K562 (cell line): ENCODE data around the gene NIPAL4. TPM values are rescaled to one million over a fixed set of nuclear protein-coding genes. Genes with fewer than 3 reads are reported as not detected.

Experiments used
- ATAC-seq: fragments of 200-7000 bp; cut with Tn5 transposase; 3 replicates; pipeline ENCODE4 v1.9.1; 2020; ENCODE audit warnings: moderate library complexity
- BruUV-seq: library from RNA; stranded (reverse); fragments of 400-500 nt; replicated peaks from 2 replicates; lab custom pipeline; 2021; lab: Mats Ljungman, UMichigan
- CTCF ChIA-PET: fragments of 300-600 bp; formaldehyde crosslinking; extraction: SDS; loops from one replicate; lab custom pipeline; 2021; ENCODE audit warnings: low intra/inter-chr PET ratio; lab: Yijun Ruan, JAX
- POLR2A ChIA-PET: fragments of 300-600, 350-650 bp; sonication (Branson Sonifier 250); formaldehyde crosslinking; extraction: SDS; loops from one replicate; lab custom pipeline; 2021; ENCODE audit warnings: antibody characterized with exemption, inconsistent platforms; lab: Yijun Ruan, JAX
- DNase-seq, 4 experiments: peaks; one replicate each; pipeline versions ENCODE4 v3.0.0 to v3.0.0-alpha.2; 2011 to 2018; ENCODE audit warnings: low spot score in 3 of 4, mixed read lengths in 3 of 4; ENCODE audit errors: extremely low read depth in 1 of 4
- FAIRE-seq: peaks from 2 replicates; lab custom pipeline; 2011; peaks lifted over from hg19 to GRCh38; lab: Jason Lieb, UNC
- H2AFZ ChIP-seq: 2 replicates; pipeline ENCODE4 v1.6.0; 2011; ENCODE audit warnings: low read depth, low read length, control low read depth, inconsistent platforms
- H3K27ac ChIP-seq: fragments of 200-600 bp; 3 replicates; pipeline ENCODE4 v1.8.0; 2011; ENCODE audit warnings: low read depth, mild to moderate bottlenecking, control low read depth, inconsistent platforms, low read length, moderate library complexity, mixed read lengths; ENCODE audit errors: extremely low read depth
- H3K27me3 ChIP-seq, 2 experiments: fragments of 300-600 bp in 1 of 2; 2 replicates in 1 of 2; 3 replicates in 1 of 2; pipeline versions ENCODE4 v1.6.0 to v1.8.0; 2011; ENCODE audit warnings: inconsistent platforms in 2 of 2, low read length in 2 of 2, mild to moderate bottlenecking in 1 of 2, mixed read lengths in 1 of 2, moderate library complexity in 1 of 2; ENCODE audit not compliant: control insufficient read depth in 2 of 2, insufficient read depth in 2 of 2
- H3K36me3 ChIP-seq: fragments of 300-600 bp; 3 replicates; pipeline ENCODE4 v1.8.0; 2011; ENCODE audit warnings: mild to moderate bottlenecking, low read length, inconsistent platforms; ENCODE audit not compliant: control insufficient read depth, insufficient read depth
- H3K4me1 ChIP-seq, 2 experiments: fragments of 200-600 bp in 1 of 2; replicated peaks in 1 of 2; 2 replicates in 1 of 2; 3 replicates in 1 of 2; pipeline versions ENCODE4 v1.5.1 to v1.8.0; 2011; ENCODE audit warnings: inconsistent platforms in 2 of 2, low read length in 2 of 2, mild to moderate bottlenecking in 1 of 2, mixed read lengths in 1 of 2, moderate library complexity in 1 of 2; ENCODE audit not compliant: control insufficient read depth in 2 of 2, insufficient read depth in 2 of 2
- H3K4me2 ChIP-seq: 2 replicates; pipeline ENCODE4 v1.6.1; 2011; ENCODE audit warnings: low read length, control low read depth, inconsistent platforms, mixed read lengths; ENCODE audit not compliant: insufficient read depth
- H3K4me3 ChIP-seq: fragments of 200-600 bp; sonication (generic), shearing (Covaris generic); 2 replicates; pipeline ENCODE4 v1.5.1; 2016; ENCODE audit warnings: control low read depth, inconsistent platforms
- H3K79me2 ChIP-seq: fragments of 200-600 bp; 3 replicates; pipeline ENCODE4 v1.8.0; 2011; ENCODE audit warnings: low read length, inconsistent platforms; ENCODE audit not compliant: control insufficient read depth, insufficient read depth
- H3K9ac ChIP-seq, 2 experiments: 2 replicates each; pipeline versions ENCODE4 v1.6.0 to v1.6.1; 2011; ENCODE audit warnings: low read depth in 2 of 2, low read length in 2 of 2, control low read depth in 1 of 2, inconsistent platforms in 1 of 2, mild to moderate bottlenecking in 1 of 2, mixed read lengths in 1 of 2; ENCODE audit not compliant: insufficient read depth in 1 of 2
- H3K9me1 ChIP-seq: one replicate; pipeline ENCODE4 v1.6.0; 2011; ENCODE audit warnings: inconsistent platforms, mild to moderate bottlenecking, low read length, moderate library complexity; ENCODE audit not compliant: control insufficient read depth, insufficient read depth
- H3K9me3 ChIP-seq: replicated peaks from 2 replicates; pipeline ENCODE4 v1.5.1; 2011; ENCODE audit warnings: low read depth, low read length, inconsistent platforms; ENCODE audit not compliant: control insufficient read depth, insufficient read depth
- H4K20me1 ChIP-seq: replicated peaks from 2 replicates; pipeline ENCODE4 v1.6.1; 2011; ENCODE audit warnings: low read length, inconsistent platforms, mixed read lengths; ENCODE audit not compliant: control insufficient read depth, insufficient read depth
- FOXA1 ChIP-seq: fragments of 450-650 bp; IDR thresholded peaks from 2 replicates; pipeline ENCODE4 v1.6.1; 2016; ENCODE audit warnings: mild to moderate bottlenecking, borderline replicate concordance
- GTF2F1 ChIP-seq: IDR thresholded peaks from 2 replicates; pipeline ENCODE4 v1.6.1; 2011; ENCODE audit warnings: low read depth, low read length, improper control_type of control experiment
- NFYB ChIP-seq: IDR thresholded peaks from 2 replicates; pipeline ENCODE4 v1.6.1; 2011; ENCODE audit warnings: mild to moderate bottlenecking, moderate library complexity; ENCODE audit not compliant: insufficient read length; ENCODE audit errors: extremely low read depth
- WGBS: fragments of 100-300 bp; shearing (Covaris generic); methylation state at CpG from one replicate; pipeline ENCODE4 v1.1.6; 2016; ENCODE audit warnings: low coverage, mixed read lengths; ENCODE audit not compliant: insufficient coverage; ENCODE audit errors: missing lambda C conversion rate; 5-methylcytosine and 5-hydroxymethylcytosine counted together
- in situ Hi-C: fragments of 300-500 bp; cut with MboI; formaldehyde crosslinking; loops from 4 replicates; pipeline ENCODE4 v1.15.0; 2018; ENCODE audit warnings: inconsistent platforms, mixed read lengths
- intact Hi-C: fragments of 100-400 bp; cut with micrococcal nuclease; formaldehyde crosslinking; loops from 2 replicates; pipeline ENCODE4 v1.14.2; 2022
- polyA plus RNA-seq, 8 experiments: library from polyadenylated mRNA; depleted of rRNA in 4 of 8; stranded (reverse) in 5 of 8; unstranded in 3 of 8; fragments of >200 nt; fragmentation: Nextera tagmentation in 2 of 8; fragmentation: Illumina TruSeq in 1 of 8; extraction: Ambion mirVana in 2 of 8; extraction: Trizol in 1 of 8; gene quantifications; 2 replicates each; pipeline versions ENCODE4 v1.2.1 to v1.2.3, GENCODE V29; 2011 to 2014; ENCODE audit warnings: inconsistent platforms in 1 of 8, missing spikeins in 1 of 8
- total RNA-seq, 7 experiments: library from RNA; depleted of rRNA in 6 of 7; stranded (reverse); fragments of >200 nt in 6 of 7; fragmentation: Illumina TruSeq in 2 of 7; extraction: Trizol in 2 of 7; gene quantifications; 2 replicates each; pipeline versions ENCODE4 v1.2.1 to v1.2.3, GENCODE V29; 2011 to 2021; ENCODE audit warnings: low replicate concordance in 1 of 7

Gene NIPAL4
- total and polyA plus RNA-seq, 9 of the 15 experiments (the other 6 are each of a cell fraction or from before 2014, with no cell fraction given): not detected

- Histone ChIP-seq H3K4me1 (peaks cover 0 to 4% of the 10 kb centered on the region in 2 experiments; a peak in 2 of 5 replicates), H3K9ac (no peak overlapping the region), H4K20me1 (no peaks in the 10 kb centered on the region), H3K27ac (no peak overlapping the region), H3K4me2 (no peak overlapping the region), H3K4me3 (no peak overlapping the region), H3K79me2 (no peaks in the 10 kb centered on the region), H2AFZ (no peak overlapping the region), H3K9me1 (no peaks in the 10 kb centered on the region), H3K27me3 (peaks cover 3 to 35% of the 10 kb centered on the region in 2 experiments; a peak in 3 of 5 replicates), H3K36me3 (no peaks in the 10 kb centered on the region), H3K9me3 (no peaks in the 10 kb centered on the region)
- FAIRE-seq (no peak), ATAC-seq (peak; percentile 84), DNase-seq (peak in 2 of 4 experiments; percentile 7 to 30)
- in situ Hi-C loops (no loop called here), intact Hi-C loops (no loop called here)
- TF ChIP-seq NFYB (peak; percentile 3), GTF2F1 (no peak)
- WGBS: 16% methylated on average over 13 of the region's 13 CpGs
- BruUV-seq: no TSS peak
- CTCF ChIA-PET: no interaction called here
- POLR2A ChIA-PET: interaction anchor here (0.7 to 1.2 kb wide), 2 partner anchors 9 to 37 kb away, joined by 3 read pairs; no protein-coding TSS in a partner anchor
Measured at GRCh38 chr5:157447201-157447637, 12.8 kb upstream of the NIPAL4 start.

GRCh38 chr5:157449011-157449723 lies 10.8 kb upstream of the NIPAL4 start:
- BruUV-seq: no TSS peak
- Histone ChIP-seq H4K20me1 (no peaks in the 10 kb centered on the region), H2AFZ (no peak overlapping the region), H3K79me2 (no peaks in the 10 kb centered on the region), H3K4me2 (no peak overlapping the region), H3K36me3 (no peaks in the 10 kb centered on the region), H3K4me3 (no peak overlapping the region), H3K9me1 (no peaks in the 10 kb centered on the region), H3K27me3 (peaks cover 0 to 34% of the 10 kb centered on the region in 2 experiments; a peak in 3 of 5 replicates), H3K9me3 (no peaks in the 10 kb centered on the region), H3K27ac (no peak overlapping the region), H3K4me1 (peaks cover 0 to 4% of the 10 kb centered on the region in 2 experiments; a peak in 2 of 5 replicates), H3K9ac (no peak overlapping the region)
- intact Hi-C loops: no loop called here
- FAIRE-seq (no peak), ATAC-seq (no peak), DNase-seq (no peak)
- ChIA-PET CTCF (no interaction called here), POLR2A (no interaction called here)
- in situ Hi-C loops: no loop called here
- WGBS: 8% methylated on average over 6 of the region's 6 CpGs
- TF ChIP-seq FOXA1: no peak
